Nephron progenitor cell (in vitro differentiated cells): ENCODE data around the gene PARP14.

ENCODE experiments used
- DNase-seq: peaks from one replicate; pipeline ENCODE4 v3.0.0; 2021
- H3K27ac Mint-ChIP-seq: 2 replicates; pipeline ENCODE4 v1.8.0; 2021; ENCODE audit warnings: mild to moderate bottlenecking, moderate library complexity, mixed read lengths
- H3K27me3 Mint-ChIP-seq: 2 replicates; pipeline ENCODE4 v1.8.0; 2021; ENCODE audit warnings: mild to moderate bottlenecking, low read depth, mixed read lengths; ENCODE audit not compliant: poor library complexity
- H3K36me3 Mint-ChIP-seq: 2 replicates; pipeline ENCODE4 v1.8.0; 2021; ENCODE audit warnings: low read depth, mixed read lengths
- H3K4me1 Mint-ChIP-seq: 2 replicates; pipeline ENCODE4 v1.8.0; 2021; ENCODE audit warnings: mixed read lengths
- H3K4me3 Mint-ChIP-seq: 2 replicates; pipeline ENCODE4 v1.8.0; 2021; ENCODE audit warnings: mild to moderate bottlenecking, moderate library complexity, mixed read lengths
- H3K9me3 Mint-ChIP-seq: 2 replicates; pipeline ENCODE4 v1.8.0; 2021; ENCODE audit warnings: mild to moderate bottlenecking, moderate library complexity, mixed read lengths
- CTCF ChIP-seq: fragments of 200-600 bp; sonication (generic); IDR thresholded peaks from 2 replicates; pipeline ENCODE4 v1.5.0; 2021; ENCODE audit warnings: antibody characterized with exemption

PARP14 gene

GRCh38 chr3:122776675-122777468 is 96.2 kb downstream of the PARP14 start:
- Mint-ChIP-seq H3K9me3 (peaks cover 8% of the 10 kb centered on the region), H3K4me3 (no peak overlapping the region), H3K27ac (no peak overlapping the region), H3K27me3 (no peaks in the 10 kb centered on the region), H3K36me3 (peaks cover 11% of the 10 kb centered on the region), H3K4me1 (no peaks in the 10 kb centered on the region)
- no peak for TF ChIP-seq CTCF
- no peak for DNase-seq

GRCh38 chr3:122777563-122777962 is 96.9 kb downstream of the PARP14 start:
- Mint-ChIP-seq H3K27me3 (no peaks in the 10 kb centered on the region), H3K4me3 (no peak overlapping the region), H3K27ac (no peak overlapping the region), H3K9me3 (peaks cover 10% of the 10 kb centered on the region), H3K4me1 (no peaks in the 10 kb centered on the region), H3K36me3 (peaks cover 13% of the 10 kb centered on the region)
- DNase-seq: no peak
- no peak for TF ChIP-seq CTCF
